GM18951 (cell line): ENCODE data around the gene VPS52.
"Not testable (repeated sequence)": the region's sequence is repeated elsewhere in the genome, so short reads cannot be mapped to it uniquely, and the experiment has no call there.

ENCODE experiments used
- POLR2A ChIP-seq: IDR thresholded peaks from 4 replicates; pipeline ENCODE4 v1.6.1; 2011; ENCODE audit warnings: mild to moderate bottlenecking; ENCODE audit not compliant: insufficient read length, insufficient read depth; ENCODE audit errors: extremely low read depth
- in situ Hi-C: fragments of 300-500 bp; cut with MboI; formaldehyde crosslinking; loops from one replicate; pipeline ENCODE4 v1.12.0; 2022; ENCODE audit warnings: low sequenced_read_pairs, mixed read lengths, inconsistent platforms; ENCODE audit not compliant: unreplicated experiment

Gene VPS52

DNA sequence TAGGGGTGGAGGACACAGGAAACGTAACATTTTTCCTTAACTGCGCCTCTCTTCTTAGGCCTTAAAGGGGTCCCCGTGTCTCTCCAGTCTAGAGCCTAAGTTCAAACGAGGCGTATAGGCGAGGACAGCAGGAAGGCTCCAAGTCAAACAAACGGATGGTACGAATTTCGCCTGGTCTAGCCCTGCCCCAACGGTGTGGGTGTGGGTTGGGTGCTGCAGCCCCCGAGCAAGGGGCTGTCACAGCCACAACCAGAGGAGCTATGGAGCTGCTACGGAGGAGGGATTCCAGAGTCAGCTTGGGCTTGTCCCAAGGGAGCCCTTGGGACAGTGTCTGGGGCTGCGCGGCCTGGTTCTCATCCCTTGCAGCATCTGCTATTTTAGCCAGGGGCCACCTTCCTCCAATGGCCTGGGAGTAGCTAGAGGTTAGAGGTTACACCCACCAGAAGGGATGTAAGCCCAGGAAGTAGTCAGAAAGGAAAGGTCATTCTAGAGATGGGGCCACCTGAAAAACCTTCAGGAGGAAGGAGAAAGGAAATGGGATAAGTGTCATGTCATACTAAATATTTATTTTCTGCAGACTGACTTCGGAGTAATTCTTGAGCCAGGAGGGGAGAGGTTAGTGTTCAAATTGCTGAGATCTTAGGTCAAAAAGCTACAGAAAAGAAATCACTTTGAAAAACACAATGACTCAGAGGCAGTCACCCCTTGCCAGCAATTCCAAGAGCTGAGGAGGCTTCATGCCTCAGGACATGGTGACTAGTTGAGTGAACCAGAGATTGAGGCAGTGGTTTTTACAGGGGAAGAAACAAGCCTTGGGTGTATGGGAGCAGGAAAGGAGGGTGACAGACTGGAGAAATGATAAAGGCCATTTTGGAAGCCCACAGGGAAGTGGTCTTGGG lies 21.7 kb downstream of the VPS52 start:
- no peak for TF ChIP-seq POLR2A
- in situ Hi-C loops = loop anchor here (5.0 kb wide), 1 partner anchor 88 kb away; no protein-coding TSS in a partner anchor

DNA sequence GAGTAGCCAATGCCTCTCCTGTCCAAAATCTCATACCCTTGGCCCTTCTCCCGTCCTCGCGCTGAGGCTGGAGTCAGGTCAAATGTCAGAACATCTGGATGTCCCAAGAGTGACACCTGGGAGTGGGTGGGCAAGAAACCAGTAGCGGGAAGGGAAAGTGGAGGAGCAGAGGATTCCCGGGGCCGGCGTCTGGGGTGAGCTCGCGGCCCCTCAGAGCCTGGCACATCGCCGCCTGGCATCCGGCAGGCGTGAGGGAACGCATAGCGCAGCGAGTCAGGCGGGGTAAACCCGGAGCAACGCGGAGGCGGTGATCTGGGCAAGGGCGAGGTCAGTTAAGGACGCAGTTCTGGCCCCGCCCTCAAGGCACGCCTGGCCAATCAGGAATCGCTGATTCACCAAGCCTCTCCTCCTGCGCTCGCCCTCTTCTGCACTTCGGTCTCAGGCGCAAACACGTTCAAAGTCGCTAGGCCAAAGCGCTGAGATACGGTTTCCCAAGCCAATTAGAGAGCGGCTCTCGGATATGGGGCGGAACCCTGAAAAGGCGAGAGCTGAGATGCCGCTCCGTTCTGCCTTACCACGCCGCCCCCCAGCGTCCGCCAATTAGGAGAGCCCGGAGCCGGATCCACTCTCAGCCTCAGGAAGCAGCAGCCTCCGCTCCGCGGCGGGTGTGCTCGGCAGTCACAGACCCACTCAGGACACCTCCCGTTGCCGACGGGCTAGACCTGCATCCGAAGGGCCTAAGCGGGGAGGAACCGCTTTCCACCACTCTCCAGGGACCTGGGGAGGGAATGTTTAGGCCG lies 22.5 kb downstream of the VPS52 start:
- in situ Hi-C loops = no loop called here
- TF ChIP-seq POLR2A = peak; percentile 95

DNA sequence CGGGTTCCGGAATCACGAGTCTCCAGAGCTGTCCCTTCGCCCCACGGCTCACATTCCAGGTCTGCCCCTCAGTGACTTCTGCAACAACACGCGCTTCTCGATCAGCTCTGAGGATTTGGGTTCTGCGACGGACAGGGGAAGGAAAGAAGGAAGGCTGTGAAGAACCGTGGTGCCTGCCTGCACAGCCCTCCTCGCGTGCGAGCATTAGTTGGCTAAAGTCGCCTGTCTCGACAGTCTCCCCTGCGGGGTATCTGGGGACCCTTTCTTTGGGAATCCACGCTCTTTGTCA lies 23.1 kb downstream of the VPS52 start:
- in situ Hi-C loops = no loop called here
- no peak for TF ChIP-seq POLR2A

DNA sequence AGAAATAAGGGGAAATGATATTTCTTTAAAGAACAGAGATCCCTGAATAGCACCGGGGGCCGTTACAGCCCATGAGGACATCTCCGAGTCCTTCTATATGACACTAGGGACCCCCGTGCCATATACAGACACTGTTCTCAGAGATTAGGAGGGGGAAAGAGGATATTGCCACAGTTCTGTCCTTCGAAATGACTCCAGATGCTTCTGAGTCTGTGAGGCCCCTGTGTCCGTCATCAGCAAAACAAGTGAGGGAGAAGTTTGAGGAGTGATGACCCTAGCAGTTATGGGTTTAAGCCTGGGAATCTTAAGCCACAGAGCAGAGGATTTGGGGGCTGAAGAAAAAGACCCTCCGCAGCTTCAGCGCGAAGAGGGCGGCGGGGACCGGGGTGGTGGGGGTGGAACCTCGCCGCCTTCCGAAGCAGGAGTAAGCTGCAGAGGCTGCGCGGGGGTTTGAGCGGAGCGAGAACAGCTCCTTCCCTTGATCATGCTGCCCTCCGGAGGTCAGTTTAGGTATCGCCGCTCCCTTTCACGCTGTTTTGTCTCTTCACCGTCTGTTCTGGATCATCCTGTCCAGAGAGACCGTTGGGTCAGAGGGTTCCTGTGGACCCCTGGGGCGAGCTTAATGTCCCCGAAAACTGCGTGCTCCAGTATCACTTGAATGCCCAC lies 23.6 kb downstream of the VPS52 start:
- no peak for TF ChIP-seq POLR2A
- in situ Hi-C loops = no loop called here

DNA sequence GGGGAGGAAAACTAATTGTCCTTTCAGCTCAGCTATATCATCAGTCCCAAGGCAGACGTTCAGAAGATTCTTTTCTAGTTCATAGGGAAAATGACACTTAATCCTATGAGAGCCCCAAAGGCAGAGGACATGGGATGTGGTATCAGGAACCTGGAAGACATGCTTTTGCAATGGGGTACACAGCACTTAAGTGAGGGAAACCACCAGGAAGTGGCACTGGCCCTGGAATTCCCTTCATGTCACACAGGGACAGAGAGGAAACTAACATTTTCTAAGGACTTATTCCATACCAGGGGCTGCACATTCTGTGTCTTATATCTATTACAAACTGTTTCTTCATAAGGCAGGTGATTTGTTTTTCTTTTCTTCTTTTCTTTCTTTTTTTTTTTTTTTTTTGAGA lies 28.2 kb downstream of the VPS52 start:
- TF ChIP-seq POLR2A = no peak
- in situ Hi-C loops = no loop called here

GRCh38 chr6:33241968-33242367 lies 29.7 kb downstream of the VPS52 start:
- in situ Hi-C loops = no loop called here
- no peak for TF ChIP-seq POLR2A

DNA sequence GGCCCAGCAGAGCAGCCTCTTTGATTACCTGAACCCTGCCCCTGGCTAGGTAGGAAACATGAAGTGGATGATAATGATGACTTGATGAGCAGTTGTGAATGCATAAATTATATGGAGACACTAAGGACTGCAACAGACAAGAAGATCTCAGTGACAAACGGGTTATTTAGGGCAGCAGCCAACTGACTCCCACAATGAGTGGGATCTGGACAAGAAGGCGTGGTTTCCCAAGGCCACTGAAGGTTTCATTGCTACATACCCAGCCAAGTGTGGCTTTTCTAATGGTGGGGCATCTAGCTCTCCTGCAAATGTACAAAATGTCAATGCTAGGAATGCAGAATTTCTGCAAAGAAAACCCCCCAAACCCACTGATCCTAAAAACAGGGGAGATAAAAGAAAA lies 33.9 kb downstream of the VPS52 start:
- in situ Hi-C loops = no loop called here
- no peak for TF ChIP-seq POLR2A

- TF ChIP-seq POLR2A = no peak
- in situ Hi-C loops = no loop called here
Measured at GRCh38 chr6:33236852-33237251, 34.8 kb downstream of the VPS52 start.

DNA sequence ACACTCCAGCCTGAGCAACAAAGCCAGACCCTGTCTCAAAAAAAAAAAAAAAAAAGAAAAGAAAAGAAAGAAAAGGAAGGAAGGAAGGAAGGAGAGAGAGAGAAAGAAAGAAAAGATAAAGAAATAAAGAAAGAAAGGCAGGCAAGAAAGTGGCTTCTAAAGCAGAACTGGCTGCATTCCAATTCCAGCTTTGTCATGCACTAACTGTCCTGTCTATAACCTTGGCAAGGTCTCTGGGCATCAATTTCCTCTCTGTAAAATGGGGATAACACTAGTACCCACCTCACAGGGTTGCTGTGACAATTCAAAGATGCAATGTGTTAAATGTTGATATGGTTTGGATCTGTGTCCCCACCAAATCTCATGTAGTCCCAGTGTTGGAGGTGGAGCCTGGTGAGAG lies 35.3 kb downstream of the VPS52 start:
- TF ChIP-seq POLR2A = no peak
- in situ Hi-C loops = no loop called here

GRCh38 chr6:33235221-33235634 lies 36.4 kb downstream of the VPS52 start:
- in situ Hi-C loops = no loop called here
- no peak for TF ChIP-seq POLR2A

DNA sequence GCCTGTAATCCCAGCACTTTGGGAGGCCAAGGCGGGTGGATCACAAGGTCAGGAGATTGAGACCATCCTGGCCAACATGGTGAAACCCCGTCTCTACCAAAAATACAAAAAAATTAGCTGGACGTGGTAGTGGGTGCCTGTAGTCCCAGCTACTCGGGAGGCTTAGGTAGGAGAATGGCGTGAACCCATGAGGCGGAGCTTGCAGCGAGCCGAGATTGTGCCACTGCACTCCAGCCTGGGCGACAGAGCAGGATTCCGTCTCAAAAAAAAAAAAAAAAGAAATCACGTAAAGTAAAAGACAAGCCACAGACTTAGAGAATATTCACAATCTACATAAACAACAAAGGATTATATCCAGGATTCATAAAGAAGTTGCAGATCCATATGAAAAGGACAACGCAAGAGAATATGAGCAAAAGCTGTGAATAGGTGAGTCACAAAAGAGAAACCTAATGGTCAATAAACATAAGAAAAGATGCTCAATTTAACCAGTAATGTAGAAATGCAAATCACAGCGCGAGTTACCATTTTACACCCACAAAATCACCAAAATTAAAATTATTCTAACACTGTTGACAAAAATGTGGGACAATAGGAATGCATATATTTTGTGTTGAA lies 45.1 kb downstream of the VPS52 start:
- in situ Hi-C loops = not testable (repeated sequence)

- no peak for TF ChIP-seq POLR2A
- in situ Hi-C loops = no loop called here
Measured at GRCh38 chr6:33217681-33218080, 54.0 kb downstream of the VPS52 start.

- TF ChIP-seq POLR2A = no peak
- in situ Hi-C loops = no loop called here
Measured at GRCh38 chr6:33217246-33217645, 54.4 kb downstream of the VPS52 start.
